AG10803 (cell line): ENCODE results near the gene ST6GALNAC3.

Experiments used
- DNase-seq: peaks from one replicate; pipeline ENCODE4 v3.0.0; 2010; ENCODE audit warnings: low read depth
- H3K4me3 ChIP-seq: 2 replicates; pipeline ENCODE4 v1.5.1; 2011; ENCODE audit warnings: mild to moderate bottlenecking, low read length, control low read depth
- CTCF ChIP-seq: conservative IDR thresholded peaks from 2 replicates; pipeline ENCODE4 v1.5.1; 2011; ENCODE audit warnings: mild to moderate bottlenecking, low read length, control low read depth, inconsistent platforms

The ST6GALNAC3 gene

GRCh38 chr1:76450229-76450628 lies 375.7 kb downstream of the ST6GALNAC3 start:
- DNase-seq, result no peak
- no peak overlapping the region for H3K4me3 ChIP-seq
- no peak for TF ChIP-seq CTCF

GRCh38 chr1:76463278-76463677 lies 388.7 kb downstream of the ST6GALNAC3 start:
- H3K4me3 ChIP-seq, result no peak overlapping the region
- DNase-seq, result no peak
- no peak for TF ChIP-seq CTCF

GRCh38 chr1:76463849-76464248 lies 389.3 kb downstream of the ST6GALNAC3 start:
- TF ChIP-seq CTCF, result no peak
- H3K4me3 ChIP-seq, result no peak overlapping the region
- DNase-seq, result no peak

- H3K4me3 ChIP-seq, result no peak overlapping the region
- peak; percentile 47 for DNase-seq
- TF ChIP-seq CTCF, result no peak
Measured at GRCh38 chr1:76465030-76465429, 390.5 kb downstream of the ST6GALNAC3 start.

GRCh38 chr1:76470166-76470565 lies 395.6 kb downstream of the ST6GALNAC3 start:
- DNase-seq, result no peak
- no peak overlapping the region for H3K4me3 ChIP-seq
- no peak for TF ChIP-seq CTCF

GRCh38 chr1:76471536-76471935 lies 397.0 kb downstream of the ST6GALNAC3 start:
- TF ChIP-seq CTCF, result no peak
- H3K4me3 ChIP-seq, result no peak overlapping the region
- peak; percentile 5 for DNase-seq

- no peak for TF ChIP-seq CTCF
- DNase-seq, result no peak
- no peak overlapping the region for H3K4me3 ChIP-seq
Measured at GRCh38 chr1:76473591-76473990, 399.0 kb downstream of the ST6GALNAC3 start.
